GM13977 (cell line): ENCODE measurements around the gene STXBP2.

ENCODE experiments used
- DNase-seq: peaks from one replicate; pipeline ENCODE4 v3.0.0; 2012; ENCODE audit warnings: low spot score
- in situ Hi-C: fragments of 300-500 bp; cut with MboI; formaldehyde crosslinking; loops from one replicate; pipeline ENCODE4 v1.12.0; 2022; ENCODE audit warnings: low sequenced_read_pairs, low pct_unique_long_range_greater_than_20kb, mixed read lengths, inconsistent platforms; ENCODE audit not compliant: unreplicated experiment
- TF ChIP-seq, protein P1 (sequence below): IDR thresholded peaks from 2 replicates; pipeline ENCODE4 v1.5.1; 2012; ENCODE audit warnings: mild to moderate bottlenecking, control low read depth; ENCODE audit not compliant: insufficient read depth; ENCODE audit errors: extremely low read depth, missing control alignments

The STXBP2 gene

GRCh38 chr19:7694499-7694898 lies 57.6 kb downstream of the STXBP2 start:
- in situ Hi-C loops = no loop called here
- DNase-seq = no peak
- TF ChIP-seq, protein P1, sequence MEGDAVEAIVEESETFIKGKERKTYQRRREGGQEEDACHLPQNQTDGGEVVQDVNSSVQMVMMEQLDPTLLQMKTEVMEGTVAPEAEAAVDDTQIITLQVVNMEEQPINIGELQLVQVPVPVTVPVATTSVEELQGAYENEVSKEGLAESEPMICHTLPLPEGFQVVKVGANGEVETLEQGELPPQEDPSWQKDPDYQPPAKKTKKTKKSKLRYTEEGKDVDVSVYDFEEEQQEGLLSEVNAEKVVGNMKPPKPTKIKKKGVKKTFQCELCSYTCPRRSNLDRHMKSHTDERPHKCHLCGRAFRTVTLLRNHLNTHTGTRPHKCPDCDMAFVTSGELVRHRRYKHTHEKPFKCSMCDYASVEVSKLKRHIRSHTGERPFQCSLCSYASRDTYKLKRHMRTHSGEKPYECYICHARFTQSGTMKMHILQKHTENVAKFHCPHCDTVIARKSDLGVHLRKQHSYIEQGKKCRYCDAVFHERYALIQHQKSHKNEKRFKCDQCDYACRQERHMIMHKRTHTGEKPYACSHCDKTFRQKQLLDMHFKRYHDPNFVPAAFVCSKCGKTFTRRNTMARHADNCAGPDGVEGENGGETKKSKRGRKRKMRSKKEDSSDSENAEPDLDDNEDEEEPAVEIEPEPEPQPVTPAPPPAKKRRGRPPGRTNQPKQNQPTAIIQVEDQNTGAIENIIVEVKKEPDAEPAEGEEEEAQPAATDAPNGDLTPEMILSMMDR = no peak
